ENCODE results near the gene DHX36. TPM values are rescaled to one million over a fixed set of nuclear protein-coding genes. Genes with fewer than 3 reads are reported as not detected.

Gene DHX36
- polyA plus RNA-seq, 1 donor: 98.7 TPM

GRCh38 chr3:154225536-154225935 lies 98.8 kb downstream of the DHX36 start:
- no peak for DNase-seq

- no peak for DNase-seq
Measured at GRCh38 chr3:154224866-154225265, 99.4 kb downstream of the DHX36 start.

GRCh38 chr3:154224366-154224765 lies 99.9 kb downstream of the DHX36 start:
- no peak for DNase-seq

- no peak for DNase-seq
Measured at GRCh38 chr3:154223519-154223918, 100.8 kb downstream of the DHX36 start.

Other genes starting within 250 kb of the DHX36 start
- gene ARHGEF26, start 203.1 kb downstream of the DHX36 start, polyA plus RNA-seq (ENCODE audit: insufficient read length): 20.1 TPM
- gene GPR149, start 105.7 kb upstream of the DHX36 start, polyA plus RNA-seq (ENCODE audit: insufficient read length): not detected

All from left kidney (tissue), 2 donors.